Stimulated activated CD8-positive, alpha-beta memory T cell treated with anti-CD3 and anti-CD28 coated beads, Interleukin-12 subunit alpha, Interleukin-12 subunit beta, amount 100 ng/mL, for 24 hours (primary cell): ENCODE measurements around the gene GSKIP.
A peak's percentile ranks its signal among the peaks of the same experiment; 100 is the strongest.

Experiments used
- DNase-seq: peaks from one replicate; pipeline ENCODE4 v3.0.0-alpha.2; 2020; ENCODE audit errors: extremely low read depth

Gene GSKIP

DNA sequence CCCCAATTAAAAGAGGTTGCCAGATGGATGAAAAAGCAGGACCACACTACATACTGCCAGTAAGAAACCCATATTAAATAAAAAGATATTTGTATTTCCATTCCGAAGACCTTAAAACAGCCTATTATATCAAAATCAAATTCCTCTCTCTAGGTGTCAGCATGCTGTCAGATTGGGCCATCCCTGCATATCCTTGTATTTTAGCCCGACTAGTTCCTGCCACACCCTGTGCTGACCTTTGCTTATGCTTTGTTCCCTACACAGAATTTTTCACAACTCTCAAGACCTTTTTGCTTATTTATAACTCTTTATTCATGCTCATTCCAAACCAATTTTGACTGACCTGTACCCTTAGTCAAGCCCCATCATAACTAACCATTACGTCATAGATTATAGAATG lies 12.8 kb downstream of the GSKIP start:
- DNase-seq: no peak

DNA sequence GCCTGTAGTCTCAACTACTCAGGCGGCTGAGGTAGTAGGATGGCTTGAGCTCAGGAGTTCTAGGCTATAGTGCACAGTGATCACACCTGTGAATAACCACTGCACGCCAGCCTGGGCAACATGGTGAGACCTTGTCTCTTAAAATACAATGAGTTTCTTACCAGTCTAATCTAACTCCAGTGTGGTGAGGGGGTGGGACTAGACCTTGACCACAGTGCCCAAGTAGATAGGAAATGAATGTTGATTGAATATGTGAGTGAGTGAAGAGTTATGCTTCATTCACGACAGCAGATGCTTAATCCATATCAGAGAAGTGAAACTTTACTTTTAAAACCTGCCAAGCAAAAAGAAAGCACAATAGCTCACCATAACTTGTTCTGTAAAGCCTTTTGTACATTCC lies 17.4 kb downstream of the GSKIP start:
- DNase-seq: no peak

DNA sequence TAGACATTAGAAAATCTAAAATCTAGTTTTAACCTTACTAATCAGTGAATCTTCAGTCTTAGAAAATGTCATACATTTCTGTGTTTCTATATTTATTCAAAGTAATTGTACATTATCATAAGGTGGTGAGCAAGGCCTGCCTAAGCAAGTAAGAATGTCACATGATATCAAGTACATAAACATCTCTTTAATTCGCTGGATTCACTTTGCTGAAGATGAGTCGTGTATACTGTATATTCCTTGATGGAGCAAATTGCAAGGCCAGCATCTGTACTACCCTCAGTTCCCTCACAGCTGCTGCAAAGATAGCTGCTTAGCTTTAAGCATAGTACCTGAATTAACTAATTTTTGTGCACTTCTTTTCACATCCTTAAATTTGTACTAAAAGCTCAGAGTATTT lies 20.1 kb downstream of the GSKIP start:
- no peak for DNase-seq

DNA sequence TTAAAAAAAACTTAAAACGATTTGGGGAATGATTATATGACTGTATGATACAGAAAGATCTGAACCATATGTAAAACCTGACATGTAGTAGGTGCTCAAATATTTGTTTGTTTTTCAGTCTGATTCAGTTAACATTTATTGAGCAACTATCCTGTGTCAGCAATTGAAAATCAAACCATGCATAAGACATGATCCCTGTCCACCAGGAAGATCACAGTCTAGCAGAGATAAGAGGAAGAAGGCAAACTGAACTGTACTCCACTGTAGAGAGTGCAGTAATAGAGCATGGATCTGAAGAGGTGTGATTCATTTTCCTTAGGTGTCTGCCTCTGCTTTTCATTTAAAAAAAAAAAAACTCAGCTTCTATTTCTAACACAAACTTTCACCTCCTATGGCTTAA lies 20.7 kb downstream of the GSKIP start:
- DNase-seq: no peak

DNA sequence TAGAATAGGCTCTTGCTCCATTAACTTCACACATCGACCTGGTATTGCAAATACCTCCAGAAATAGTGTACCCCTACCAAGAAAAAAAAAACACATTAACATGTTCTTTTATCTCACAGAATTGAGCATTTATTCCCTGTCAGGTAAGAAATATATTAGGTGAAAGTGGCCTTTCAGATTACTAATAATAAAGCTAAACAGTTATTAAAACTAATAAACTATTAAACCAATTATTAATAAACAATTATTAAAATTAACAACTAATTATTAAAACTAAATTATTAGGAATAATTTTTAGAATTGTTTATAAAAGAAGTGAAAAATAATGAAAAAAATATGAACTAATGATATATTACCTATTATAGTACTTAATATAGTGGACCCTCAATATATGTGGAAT lies 21.4 kb downstream of the GSKIP start:
- DNase-seq: no peak

GRCh38 chr14:96385385-96385784 lies 22.1 kb downstream of the GSKIP start:
- no peak for DNase-seq

- no peak for DNase-seq
Observed at GRCh38 chr14:96390965-96391292, 27.6 kb downstream of the GSKIP start.

DNA sequence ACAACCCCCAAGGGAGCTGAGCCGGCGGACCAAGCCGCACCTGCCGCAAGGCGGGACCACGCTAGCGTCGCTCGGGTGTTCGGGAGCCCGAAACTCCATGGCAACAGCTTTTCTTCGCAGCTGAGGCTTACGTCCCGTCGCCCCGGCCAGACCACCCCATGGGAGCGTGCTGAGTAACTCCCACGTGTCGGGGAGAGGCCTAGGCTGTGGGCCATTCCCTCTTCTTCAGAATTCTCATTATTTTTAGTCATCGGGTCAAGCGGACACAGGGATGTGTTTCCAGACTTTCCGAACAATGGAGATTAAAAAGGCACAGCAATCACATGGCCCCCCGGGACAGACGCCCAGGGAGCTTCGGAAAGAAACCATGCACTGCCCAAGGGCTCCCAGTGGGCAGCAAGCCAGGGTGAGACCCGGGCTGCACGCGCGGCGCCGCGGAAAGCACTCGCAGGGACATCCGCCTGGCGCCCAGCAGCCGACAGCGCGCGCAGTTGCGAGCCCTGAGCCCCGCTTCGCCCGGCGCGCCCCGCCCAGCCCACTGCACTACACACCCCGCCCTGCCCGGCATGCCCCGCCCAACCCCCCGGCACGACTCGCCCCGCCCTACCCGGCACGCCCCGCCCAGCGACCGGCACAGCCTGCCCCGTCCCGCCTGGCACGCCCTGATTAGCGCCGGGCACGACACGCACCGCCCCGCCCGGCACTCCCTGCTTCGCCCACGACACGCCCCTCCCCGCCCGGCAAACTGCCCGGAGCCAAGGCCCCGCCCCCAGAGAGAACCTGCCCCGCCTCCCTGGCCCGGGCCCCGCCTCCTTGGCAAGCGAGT lies 28.2 kb downstream of the GSKIP start:
- DNase-seq: peak; percentile 99

DNA sequence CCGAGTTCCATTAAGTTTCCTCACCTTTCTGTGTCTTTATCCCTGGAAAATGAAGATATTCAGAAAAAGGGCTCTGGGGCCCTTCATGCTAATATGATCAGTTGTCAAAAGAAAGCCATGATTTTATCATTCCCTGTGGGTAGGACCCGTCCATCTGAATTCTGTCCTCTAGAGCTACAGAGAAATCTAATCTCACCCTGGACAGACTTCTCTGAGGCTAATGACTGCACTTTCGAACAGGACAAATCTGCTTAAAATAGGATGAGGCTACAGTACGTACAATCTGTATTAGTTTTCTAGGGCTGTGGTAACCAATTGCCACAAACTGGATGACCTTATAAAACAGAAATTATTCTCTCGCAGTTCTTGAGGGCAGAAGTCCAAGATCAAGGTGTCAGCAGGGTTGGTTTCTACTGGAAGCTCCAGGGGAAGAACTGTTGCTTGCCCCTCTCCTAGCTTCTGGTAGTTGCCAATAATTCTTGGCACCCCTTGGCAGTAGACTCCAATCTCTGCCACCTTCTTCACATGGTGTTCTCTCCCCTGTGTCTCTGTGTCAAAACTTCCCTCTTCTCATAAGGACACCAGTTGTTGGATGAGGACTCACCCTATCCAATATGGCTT lies 29.9 kb downstream of the GSKIP start:
- DNase-seq: no peak

DNA sequence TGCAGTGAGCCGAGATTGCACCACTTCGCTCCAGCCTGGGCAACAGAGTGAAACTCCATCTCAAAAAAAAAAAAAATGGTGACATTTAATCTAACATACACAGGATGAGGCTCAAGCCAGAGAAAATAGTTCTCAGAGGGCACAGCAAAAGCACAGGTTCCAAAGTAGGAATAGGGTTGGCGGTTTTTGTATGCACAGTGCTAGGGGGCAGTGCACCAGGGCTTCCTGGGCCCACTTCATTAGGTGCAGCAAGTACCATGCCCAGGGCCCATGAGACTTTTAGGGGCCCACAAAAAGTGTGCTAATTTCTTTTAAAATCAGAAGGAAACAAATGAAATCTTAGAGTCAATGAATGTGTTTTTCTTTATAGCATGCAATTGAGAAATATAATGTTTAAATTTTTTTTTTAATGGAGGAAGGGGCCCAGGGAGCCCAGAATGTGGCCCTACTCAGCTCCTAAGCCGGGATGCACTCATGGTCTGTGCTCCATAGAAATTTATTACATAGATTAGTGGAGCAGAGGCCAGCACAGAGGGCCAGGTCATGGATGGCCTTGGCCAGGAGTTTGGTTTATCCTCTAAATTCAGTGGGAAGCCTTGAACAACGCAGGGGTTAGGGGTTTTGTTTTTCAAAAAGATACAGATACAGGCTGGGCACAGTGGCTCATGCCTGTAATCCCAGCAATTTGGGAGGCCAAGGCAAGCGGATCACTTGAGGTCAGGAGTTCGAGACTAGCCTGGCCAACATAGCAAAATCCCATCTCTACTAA lies 30.9 kb downstream of the GSKIP start:
- no peak for DNase-seq

DNA sequence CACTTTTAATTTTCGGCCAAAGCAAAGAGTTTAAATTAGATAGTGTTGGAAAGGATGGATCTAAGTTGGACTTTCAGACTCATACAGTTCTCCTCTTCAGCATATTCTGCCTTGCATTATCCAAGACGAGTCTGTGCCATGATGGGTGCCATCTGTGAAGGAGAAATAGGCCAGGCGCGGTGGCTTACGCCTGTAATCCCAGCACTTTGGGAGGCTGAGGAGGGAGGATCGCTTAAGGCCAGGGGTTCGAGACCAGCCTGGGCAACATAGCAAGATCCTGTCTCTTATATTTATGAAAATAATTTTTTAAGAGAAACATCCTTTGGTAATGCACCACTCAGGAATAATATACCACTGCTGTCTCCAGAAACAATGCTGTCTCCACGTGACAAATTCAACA lies 35.1 kb downstream of the GSKIP start:
- DNase-seq: no peak

GRCh38 chr14:96398921-96399320 lies 35.6 kb downstream of the GSKIP start:
- no peak for DNase-seq

DNA sequence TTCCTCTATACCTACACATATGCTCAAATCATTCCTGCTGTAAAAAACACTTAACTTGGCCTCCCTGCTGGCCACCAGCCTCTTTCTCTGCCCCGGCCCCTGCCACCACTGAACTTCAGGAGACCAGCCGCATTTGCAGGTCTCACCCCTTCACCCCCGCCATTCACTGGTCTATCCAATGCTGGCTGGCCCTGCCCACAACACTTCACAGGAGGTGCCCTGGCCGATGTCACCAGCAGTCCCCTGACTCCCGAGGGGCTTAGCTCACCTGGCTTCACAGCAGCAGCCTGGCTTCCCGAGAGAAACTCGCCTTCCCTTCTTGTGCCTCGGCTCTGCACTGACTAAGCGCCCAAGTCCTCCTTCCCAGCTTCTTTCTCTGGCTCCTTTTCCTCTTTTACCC lies 36.1 kb downstream of the GSKIP start:
- DNase-seq: no peak

GRCh38 chr14:96400495-96400894 lies 37.2 kb downstream of the GSKIP start:
- DNase-seq: no peak

DNA sequence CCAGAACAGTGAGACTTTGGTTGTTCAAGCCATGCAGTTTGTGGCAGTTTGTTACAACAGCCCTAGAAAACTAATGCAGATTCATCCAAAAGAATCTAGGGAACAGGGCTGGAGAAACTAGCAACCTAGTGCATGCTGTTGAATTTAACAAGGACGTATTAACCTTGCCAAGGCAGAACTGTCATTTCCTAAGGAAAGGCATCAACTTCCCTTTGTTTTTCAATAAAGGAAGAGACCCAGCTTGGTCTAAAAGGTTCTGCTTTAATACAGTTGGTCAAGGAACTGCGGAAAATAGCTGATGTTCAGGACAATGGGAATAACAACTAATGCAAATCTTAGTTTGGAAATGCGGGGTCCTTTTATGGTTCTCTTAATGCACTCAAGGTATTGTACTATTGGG lies 40.1 kb downstream of the GSKIP start:
- no peak for DNase-seq

DNA sequence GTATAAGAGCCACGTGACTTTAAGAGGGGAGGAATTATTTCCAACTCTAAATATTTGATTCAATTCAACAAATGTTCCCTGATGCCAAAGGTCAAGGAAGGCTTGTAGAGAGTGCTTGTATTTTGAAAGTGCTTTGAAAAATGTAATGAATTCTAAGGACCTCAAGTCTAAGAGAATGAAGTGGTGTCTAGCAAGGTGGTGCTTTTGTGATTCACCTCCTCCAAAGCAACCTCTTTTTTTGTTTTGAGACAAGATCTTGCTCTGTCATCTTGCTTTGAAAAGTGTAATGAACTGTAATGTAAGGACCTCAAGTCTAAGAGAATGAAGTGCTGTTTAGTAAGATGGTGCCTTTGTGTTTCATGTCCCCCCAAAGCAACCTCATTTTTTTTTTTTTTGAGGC lies 42.4 kb downstream of the GSKIP start:
- DNase-seq: no peak

DNA sequence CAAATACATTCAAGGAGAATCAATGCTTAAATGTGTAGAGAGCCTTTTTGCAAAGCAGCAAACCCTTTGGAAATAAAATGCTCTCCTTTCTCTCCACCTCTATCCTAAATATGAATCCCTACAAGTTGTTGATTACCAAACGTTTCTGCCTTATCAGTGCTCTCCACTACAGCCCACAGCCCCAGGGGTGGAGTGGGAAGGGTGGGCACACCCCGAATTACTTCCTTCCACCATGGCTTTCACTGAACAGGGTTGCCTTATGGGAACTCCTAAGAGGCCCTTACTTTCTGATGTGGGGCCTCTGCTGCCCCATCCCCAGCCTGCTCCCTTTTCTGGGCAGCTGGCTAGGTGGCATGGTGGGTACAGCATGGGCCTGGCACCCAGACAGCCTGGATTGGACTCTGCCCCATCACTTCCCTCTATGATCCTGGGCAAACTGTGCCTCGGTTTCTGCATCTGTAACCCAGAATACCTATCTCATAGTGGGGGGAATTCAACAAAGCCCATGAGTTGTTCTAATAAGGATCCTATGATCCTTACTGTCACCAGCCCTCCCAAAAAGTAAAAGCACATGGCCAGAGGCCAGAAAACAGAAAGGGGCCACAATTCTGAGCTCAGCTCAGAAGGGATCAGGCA lies 44.7 kb downstream of the GSKIP start:
- no peak for DNase-seq

- no peak for DNase-seq
Observed at GRCh38 chr14:96408608-96409007, 45.3 kb downstream of the GSKIP start.

- no peak for DNase-seq
Observed at GRCh38 chr14:96409701-96410100, 46.4 kb downstream of the GSKIP start.

GRCh38 chr14:96410119-96410518 lies 46.8 kb downstream of the GSKIP start:
- no peak for DNase-seq

- DNase-seq: no peak
Observed at GRCh38 chr14:96413526-96413925, 50.2 kb downstream of the GSKIP start.

GRCh38 chr14:96415559-96415958 lies 52.2 kb downstream of the GSKIP start:
- no peak for DNase-seq

DNA sequence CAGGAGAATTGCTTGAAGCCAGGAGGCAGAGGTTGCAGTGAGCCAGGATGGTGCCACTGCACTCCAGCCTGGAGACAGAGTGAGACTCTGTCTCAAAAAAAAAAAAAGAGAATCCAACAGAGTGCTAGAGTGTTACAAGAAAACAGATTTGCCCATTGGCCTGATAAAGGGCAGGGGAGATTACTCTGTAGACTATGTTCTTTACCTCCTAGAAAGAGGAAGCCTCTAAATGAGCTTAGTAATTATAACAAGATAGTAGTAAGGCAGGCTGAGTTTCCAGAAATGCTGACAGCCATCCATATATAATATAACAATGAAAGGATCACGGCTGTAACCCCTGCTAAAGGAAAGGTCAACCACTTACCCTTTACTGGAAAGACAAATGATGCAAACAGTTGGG lies 53.0 kb downstream of the GSKIP start:
- DNase-seq: no peak
